Neutrophil (primary cell): ENCODE measurements around the gene SLC17A4.

Experiments used
- H3K27ac ChIP-seq: fragments of 200-600 bp; sonication (generic); 2 replicates; pipeline ENCODE4 v1.5.1; 2016; ENCODE audit warnings: mild to moderate bottlenecking, moderate library complexity
- H3K27me3 ChIP-seq: fragments of 200-600 bp; sonication (generic); 2 replicates; pipeline ENCODE4 v1.6.0; 2016; ENCODE audit warnings: mild to moderate bottlenecking
- H3K36me3 ChIP-seq: fragments of 200-600 bp; sonication (generic); 2 replicates; pipeline ENCODE4 v1.5.1; 2017
- H3K4me1 ChIP-seq, 2 experiments: fragments of 200-600 bp in 1 of 2; sonication (generic) in 1 of 2; 1 replicate in 1 of 2; 2 replicates in 1 of 2; pipeline versions ENCODE4 v1.5.1 to v1.6.1; 2013 to 2016; ENCODE audit warnings: low read depth in 1 of 2, low read length in 1 of 2, mild to moderate bottlenecking in 1 of 2, moderate library complexity in 1 of 2; ENCODE audit not compliant: control insufficient read depth in 1 of 2, insufficient read depth in 1 of 2
- H3K4me3 ChIP-seq, 2 experiments: fragments of 200-600 bp in 1 of 2; sonication (generic) in 1 of 2; 1 replicate in 1 of 2; 2 replicates in 1 of 2; pipeline ENCODE4 v1.5.1; 2013 to 2016; ENCODE audit warnings: low read depth in 1 of 2, low read length in 1 of 2, mild to moderate bottlenecking in 1 of 2, moderate library complexity in 1 of 2
- H3K9me3 ChIP-seq: fragments of 200-600 bp; sonication (generic); 2 replicates; pipeline ENCODE4 v1.5.1; 2016
- CTCF ChIP-seq: fragments of 200-600 bp; sonication (generic); IDR thresholded peaks from 2 replicates; pipeline ENCODE4 v1.5.1; 2016; ENCODE audit warnings: antibody characterized with exemption

SLC17A4 gene

GRCh38 chr6:25764611-25765010, 10.1 kb downstream of the SLC17A4 start:
- Histone ChIP-seq H3K27me3 (no peaks in the 10 kb centered on the region), H3K27ac (no peak overlapping the region), H3K4me3 (no peak overlapping the region), H3K4me1 (no peaks in the 10 kb centered on the region), H3K36me3 (no peaks in the 10 kb centered on the region), H3K9me3 (no peaks in the 10 kb centered on the region)
- TF ChIP-seq CTCF = no peak

- no peaks in the 10 kb centered on the region for H3K4me1 ChIP-seq
- H3K27me3 ChIP-seq = no peaks in the 10 kb centered on the region
- no peaks in the 10 kb centered on the region for H3K9me3 ChIP-seq
- TF ChIP-seq CTCF = no peak
- H3K4me3 ChIP-seq = no peak overlapping the region
- H3K27ac ChIP-seq = no peak overlapping the region
- H3K36me3 ChIP-seq = no peaks in the 10 kb centered on the region
Observed at GRCh38 chr6:25768566-25768965, 14.0 kb downstream of the SLC17A4 start.

- no peak overlapping the region for H3K27ac ChIP-seq
- no peaks in the 10 kb centered on the region for H3K9me3 ChIP-seq
- H3K36me3 ChIP-seq = no peaks in the 10 kb centered on the region
- H3K4me3 ChIP-seq = no peak overlapping the region
- no peak for TF ChIP-seq CTCF
- no peaks in the 10 kb centered on the region for H3K27me3 ChIP-seq
- H3K4me1 ChIP-seq = no peaks in the 10 kb centered on the region
Observed at GRCh38 chr6:25769983-25770382, 15.4 kb downstream of the SLC17A4 start.

GRCh38 chr6:25774120-25774715, 19.7 kb downstream of the SLC17A4 start:
- Histone ChIP-seq H3K27me3 (no peaks in the 10 kb centered on the region), H3K4me3 (no peak overlapping the region), H3K9me3 (no peaks in the 10 kb centered on the region), H3K27ac (no peak overlapping the region), H3K4me1 (no peaks in the 10 kb centered on the region), H3K36me3 (no peaks in the 10 kb centered on the region)
- no peak for TF ChIP-seq CTCF

GRCh38 chr6:25777031-25777430, 22.5 kb downstream of the SLC17A4 start:
- H3K27ac ChIP-seq = no peak overlapping the region
- H3K9me3 ChIP-seq = no peaks in the 10 kb centered on the region
- no peak overlapping the region for H3K4me3 ChIP-seq
- H3K4me1 ChIP-seq = no peaks in the 10 kb centered on the region
- no peaks in the 10 kb centered on the region for H3K36me3 ChIP-seq
- H3K27me3 ChIP-seq = no peaks in the 10 kb centered on the region
- TF ChIP-seq CTCF = no peak
